Measurements from ENCODE around the gene ITGA8. TPM values are rescaled to one million over a fixed set of nuclear protein-coding genes. Genes with fewer than 3 reads are reported as not detected.

Gene ITGA8
- total and polyA plus RNA-seq, 9 of the 15 experiments (the other 6 are each of a cell fraction or from before 2014, with no cell fraction given): 0.01 to 0.07 (median 0.04) TPM; not detected in 5

GRCh38 chr10:15543994-15544393 lies 175.7 kb downstream of the ITGA8 start:
- in situ Hi-C loops (cut with MboI): no loop called here
- H3K36me3 ChIP-seq (ENCODE audit: control insufficient read depth, insufficient read depth, low read length): no peaks in the 10 kb centered on the region

GRCh38 chr10:15542817-15543216 lies 176.9 kb downstream of the ITGA8 start:
- Histone ChIP-seq H3K9me1 (ENCODE audit: control insufficient read depth, insufficient read depth, low read length) (no peaks in the 10 kb centered on the region), H3K9ac (ENCODE audit: insufficient read depth in 1 of 2, low read depth in 2 of 2, low read length in 2 of 2) (no peak overlapping the region), H3K79me2 (ENCODE audit: control insufficient read depth, insufficient read depth, low read length) (no peaks in the 10 kb centered on the region), H3K27ac (ENCODE audit: extremely low read depth, low read depth, low read length) (no peak overlapping the region), H3K9me3 (replicated peaks; ENCODE audit: control insufficient read depth, insufficient read depth, low read depth, low read length) (no peaks in the 10 kb centered on the region; the same call in 1 of the 2 replicates), H3K36me3 (ENCODE audit: control insufficient read depth, insufficient read depth, low read length) (no peaks in the 10 kb centered on the region), H3K4me3 (no peak overlapping the region), H3K4me1 (replicated peaks in 1 of 2; ENCODE audit: control insufficient read depth in 2 of 2, insufficient read depth in 2 of 2, low read length in 2 of 2) (no peaks in the 10 kb centered on the region), H3K4me2 (ENCODE audit: insufficient read depth, low read length) (no peak overlapping the region), H2AFZ (ENCODE audit: low read depth, low read length) (no peak overlapping the region), H4K20me1 (replicated peaks; ENCODE audit: control insufficient read depth, insufficient read depth, low read length) (no peaks in the 10 kb centered on the region), H3K27me3 (ENCODE audit: control insufficient read depth in 2 of 2, insufficient read depth in 2 of 2, low read length in 2 of 2) (no peaks in the 10 kb centered on the region)
- 34% methylated on average over 3 of the region's 3 CpGs for WGBS (ENCODE audit: insufficient coverage, low coverage, missing lambda C conversion rate)
- BruUV-seq (replicated peaks): no TSS peak
- DNase-seq (ENCODE audit: extremely low read depth in 1 of 4, low spot score in 3 of 4): no peak
- no peak for ATAC-seq
- ChIA-PET CTCF (ENCODE audit: low intra/inter-chr PET ratio) (no interaction called here), POLR2A (no interaction called here)
- in situ Hi-C loops (cut with MboI) (no loop called here), intact Hi-C loops (cut with micrococcal nuclease) (no loop called here)
- FAIRE-seq: no peak
- no peak for TF ChIP-seq ZNF316 (IDR thresholded peaks at IDR 0.05)
- TF ChIP-seq RFX7 (CRISPR knock-in tag; IDR thresholded peaks at IDR 0.05): no peak
- TF ChIP-seq MYC (IDR thresholded peaks at IDR 0.05; ENCODE audit: low read depth, low read length): no peak
- TF ChIP-seq MYC (CRISPR knock-in tag; IDR thresholded peaks at IDR 0.05; ENCODE audit: borderline replicate concordance, low read depth): no peak
- TF ChIP-seq POLR2AphosphoS2 (IDR thresholded peaks at IDR 0.05; ENCODE audit: low read length): no peak
- TF ChIP-seq TAF1 (IDR thresholded peaks at IDR 0.05; ENCODE audit: control insufficient read depth, extremely low read depth, insufficient read depth, low read length, severe bottlenecking): no peak
- TF ChIP-seq MEF2A (IDR thresholded peaks at IDR 0.05; ENCODE audit: control insufficient read depth, low read depth, low read length): no peak
- no peak for TF ChIP-seq CCNT2 (IDR thresholded peaks at IDR 0.05; ENCODE audit: borderline replicate concordance, extremely low read depth, insufficient read length, low read depth, low read length)
- no peak for TF ChIP-seq E2F6 (IDR thresholded peaks at IDR 0.05; ENCODE audit: borderline replicate concordance in 1 of 2, extremely low read depth in 1 of 2, insufficient read depth in 1 of 2, insufficient read length in 1 of 2, low read depth in 1 of 2, low read length in 1 of 2, poor library complexity in 1 of 2, severe bottlenecking in 1 of 2)
- TF ChIP-seq KLF13 (tag; IDR thresholded peaks at IDR 0.05; ENCODE audit: borderline replicate concordance, low read depth): no peak
- TF ChIP-seq RNF219 (CRISPR knock-in tag; IDR thresholded peaks at IDR 0.05): no peak
- TF ChIP-seq NBN (IDR thresholded peaks at IDR 0.05; ENCODE audit: low read depth): no peak

More at GRCh38 chr10:15543994-15544393, 175.7 kb downstream of the ITGA8 start:
- no peak overlapping the region for H3K4me2 ChIP-seq (ENCODE audit: insufficient read depth, low read length)
- ATAC-seq (no peak), DNase-seq (ENCODE audit: extremely low read depth in 1 of 4, low spot score in 3 of 4) (no peak), FAIRE-seq (no peak)
- intact Hi-C loops (cut with micrococcal nuclease): no loop called here
- H3K4me3 ChIP-seq: no peak overlapping the region
- no peaks in the 10 kb centered on the region for H3K27me3 ChIP-seq (ENCODE audit: control insufficient read depth in 2 of 2, insufficient read depth in 2 of 2, low read length in 2 of 2)
- H3K9ac ChIP-seq (ENCODE audit: insufficient read depth in 1 of 2, low read depth in 2 of 2, low read length in 2 of 2): no peak overlapping the region
- CTCF ChIA-PET (ENCODE audit: low intra/inter-chr PET ratio): no interaction called here
- H3K9me1 ChIP-seq (ENCODE audit: control insufficient read depth, insufficient read depth, low read length): no peaks in the 10 kb centered on the region
- no peaks in the 10 kb centered on the region; the same call in 1 of the 2 replicates for H3K9me3 ChIP-seq (replicated peaks; ENCODE audit: control insufficient read depth, insufficient read depth, low read depth, low read length)
- no TSS peak for BruUV-seq (replicated peaks)
- POLR2A ChIA-PET: no interaction called here
- H2AFZ ChIP-seq (ENCODE audit: low read depth, low read length): no peak overlapping the region
- peak; percentile 71 for TF ChIP-seq NFIC (IDR thresholded peaks at IDR 0.05)
- no peak for TF ChIP-seq MYNN (IDR thresholded peaks at IDR 0.05)
- TF ChIP-seq MYNN (CRISPR knock-in tag; IDR thresholded peaks at IDR 0.05): no peak
- TF ChIP-seq TEAD1 (CRISPR knock-in tag; IDR thresholded peaks at IDR 0.05): no peak
- peak; percentile 37; the same call in 1 of the 2 replicates for TF ChIP-seq NFIX (CRISPR knock-in tag; IDR thresholded peaks at IDR 0.05; ENCODE audit: low read depth)
- H4K20me1 ChIP-seq (replicated peaks; ENCODE audit: control insufficient read depth, insufficient read depth, low read length): no peaks in the 10 kb centered on the region
- no peaks in the 10 kb centered on the region for H3K4me1 ChIP-seq (replicated peaks in 1 of 2; ENCODE audit: control insufficient read depth in 2 of 2, insufficient read depth in 2 of 2, low read length in 2 of 2)
- no peaks in the 10 kb centered on the region for H3K79me2 ChIP-seq (ENCODE audit: control insufficient read depth, insufficient read depth, low read length)
- 57% methylated on average over 1 of the region's 1 CpG for WGBS (ENCODE audit: insufficient coverage, low coverage, missing lambda C conversion rate)
- no peak overlapping the region for H3K27ac ChIP-seq (ENCODE audit: extremely low read depth, low read depth, low read length)
